ENCODE results near the gene RPL22L1. TPM values are rescaled to one million over a fixed set of nuclear protein-coding genes. Genes with fewer than 3 reads are reported as not detected.
"Not testable (repeated sequence)": the region's sequence is repeated elsewhere in the genome, so short reads cannot be mapped to it uniquely, and the experiment has no call there.

RPL22L1 gene
- polyA plus RNA-seq, 4 donors = 53.9 to 183 (median 86.5) TPM

DNA sequence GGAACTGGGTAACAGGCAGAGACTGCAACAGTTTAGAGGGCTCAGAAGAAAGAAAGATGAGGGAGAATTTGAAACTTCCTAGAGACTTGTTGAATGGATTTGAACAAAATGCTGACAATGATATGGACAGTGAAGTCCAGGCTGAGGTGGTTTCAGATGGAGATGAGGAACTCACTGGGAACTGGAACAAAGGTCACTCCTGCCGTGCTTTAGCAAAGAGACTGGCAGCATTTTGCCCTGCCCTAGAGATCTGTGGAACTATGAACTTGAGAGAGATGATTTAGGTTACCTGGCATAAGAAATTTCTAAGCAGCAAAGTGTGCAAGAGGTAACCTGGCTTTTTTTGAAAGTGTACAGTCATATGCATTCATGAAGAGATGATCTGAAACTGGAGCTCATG is 26.8 kb upstream of the RPL22L1 start:
- Histone ChIP-seq H3K4me1 (ENCODE audit: control insufficient read depth in 3 of 3, insufficient read depth in 2 of 3, low read depth in 1 of 3, low read length in 2 of 3) (no peaks in the 10 kb centered on the region), H3K4me3 (ENCODE audit: low read depth in 1 of 3, low read length in 3 of 3) (no peak overlapping the region), H3K36me3 (ENCODE audit: control insufficient read depth in 3 of 3, insufficient read depth in 2 of 3, low read depth in 1 of 3, low read length in 3 of 3) (peaks cover 0 to 5% (median 0%) of the 10 kb centered on the region in 3 donors), H3K9me3 (ENCODE audit: control insufficient read depth in 2 of 2, insufficient read depth in 1 of 2, low read depth in 1 of 2, low read length in 1 of 2) (peaks cover 0 to 14% of the 10 kb centered on the region in 2 donors), H3K27me3 (ENCODE audit: control insufficient read depth in 3 of 3, insufficient read depth in 3 of 3, low read length in 3 of 3) (no peaks in the 10 kb centered on the region), H3K27ac (ENCODE audit: low read depth in 1 of 3, low read length in 2 of 3) (no peak overlapping the region)
- FAIRE-seq = no peak
- peak in 1 of 2 donors; percentile 66 for DNase-seq
- 19 to 66% (median 50%) methylated on average over 1 of the region's 1 CpG for WGBS, 3 donors

DNA sequence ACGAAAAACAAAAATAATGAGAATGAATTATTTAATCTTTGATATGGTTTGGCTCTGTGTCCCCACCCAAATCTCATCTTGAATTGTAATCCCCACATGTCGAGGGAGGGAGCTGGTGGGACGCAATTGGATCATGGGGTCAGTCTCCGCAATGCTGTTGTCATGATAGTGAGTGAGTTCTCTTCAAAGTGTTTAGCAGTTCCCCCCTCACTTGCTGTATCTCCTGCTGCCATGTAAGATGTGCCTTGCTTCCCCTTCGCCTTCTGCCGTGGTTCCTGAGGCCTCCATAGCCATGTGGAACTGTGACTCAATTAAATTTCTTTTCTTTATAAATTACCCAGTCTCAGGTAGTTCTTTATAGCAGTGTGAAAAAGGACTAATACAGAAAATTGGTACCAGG is 26.3 kb upstream of the RPL22L1 start:
- 89 to 99% (median 96%) methylated on average over 6 of the region's 6 CpGs for WGBS, 3 donors
- H3K27me3 ChIP-seq (ENCODE audit: control insufficient read depth in 3 of 3, insufficient read depth in 3 of 3, low read length in 3 of 3); H3K4me1 ChIP-seq (ENCODE audit: control insufficient read depth in 3 of 3, insufficient read depth in 2 of 3, low read depth in 1 of 3, low read length in 2 of 3); FAIRE-seq; H3K4me3 ChIP-seq (ENCODE audit: low read depth in 1 of 3, low read length in 3 of 3); H3K27ac ChIP-seq (ENCODE audit: low read depth in 1 of 3, low read length in 2 of 3); H3K36me3 ChIP-seq (ENCODE audit: control insufficient read depth in 3 of 3, insufficient read depth in 2 of 3, low read depth in 1 of 3, low read length in 3 of 3); DNase-seq: not testable (repeated sequence)
- H3K9me3 ChIP-seq (ENCODE audit: control insufficient read depth in 2 of 2, insufficient read depth in 1 of 2, low read depth in 1 of 2, low read length in 1 of 2) = peaks cover 0 to 14% of the 10 kb centered on the region in 2 donors

DNA sequence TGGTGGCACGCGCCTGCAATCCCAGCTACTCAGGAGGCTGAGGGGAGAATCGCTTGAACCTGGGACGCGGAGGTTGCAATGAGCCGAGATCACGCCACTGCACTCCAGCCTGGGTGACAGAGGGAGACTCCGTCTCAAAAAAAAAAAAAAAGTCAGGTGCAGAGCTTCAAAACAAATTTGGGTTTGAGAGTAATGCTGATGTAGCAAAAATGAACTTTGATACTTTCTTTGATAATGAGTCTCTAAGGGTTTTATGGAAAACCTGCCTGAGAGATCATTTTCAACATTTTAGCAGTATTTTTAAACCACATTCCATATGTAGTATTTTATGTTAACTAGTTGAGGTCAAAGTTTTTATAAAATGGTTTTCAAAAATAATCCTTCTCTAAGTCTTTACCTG is 23.9 kb upstream of the RPL22L1 start:
- no peak for FAIRE-seq
- DNase-seq = no peak
- no peak overlapping the region for H3K27ac ChIP-seq (ENCODE audit: low read depth in 1 of 3, low read length in 2 of 3)
- H3K4me3 ChIP-seq (ENCODE audit: low read depth in 1 of 3, low read length in 3 of 3) = no peak overlapping the region
- H3K9me3 ChIP-seq (ENCODE audit: control insufficient read depth in 2 of 2, insufficient read depth in 1 of 2, low read depth in 1 of 2, low read length in 1 of 2) = peaks cover 0 to 14% of the 10 kb centered on the region in 2 donors
- H3K27me3 ChIP-seq (ENCODE audit: control insufficient read depth in 3 of 3, insufficient read depth in 3 of 3, low read length in 3 of 3) = no peaks in the 10 kb centered on the region
- 96 to 98% (median 98%) methylated on average over 8 of the region's 8 CpGs for WGBS, 3 donors
- peaks cover 0 to 5% (median 0%) of the 10 kb centered on the region in 3 donors for H3K36me3 ChIP-seq (ENCODE audit: control insufficient read depth in 3 of 3, insufficient read depth in 2 of 3, low read depth in 1 of 3, low read length in 3 of 3)
- H3K4me1 ChIP-seq (ENCODE audit: control insufficient read depth in 3 of 3, insufficient read depth in 2 of 3, low read depth in 1 of 3, low read length in 2 of 3) = no peaks in the 10 kb centered on the region

DNA sequence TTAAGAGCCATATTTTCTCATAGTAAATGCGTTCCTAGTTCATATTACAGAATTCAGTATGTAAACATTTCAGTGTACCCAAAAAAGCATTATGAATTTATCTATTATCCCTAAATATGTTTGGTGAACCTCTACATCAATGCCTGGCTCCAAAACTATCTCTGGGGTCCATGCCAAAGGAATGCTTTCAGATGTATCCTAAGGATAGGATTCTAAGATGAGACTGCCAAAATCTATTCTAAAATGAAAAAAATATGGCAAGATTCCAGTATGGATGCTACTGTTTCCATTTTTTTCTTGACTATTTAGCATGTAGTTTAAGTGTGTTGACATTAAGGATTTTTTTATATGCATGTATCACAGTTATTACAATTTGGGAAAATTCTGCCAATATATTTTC is 19.6 kb upstream of the RPL22L1 start:
- Histone ChIP-seq H3K9me3 (ENCODE audit: control insufficient read depth in 2 of 2, insufficient read depth in 1 of 2, low read depth in 1 of 2, low read length in 1 of 2) (no peaks in the 10 kb centered on the region), H3K27ac (ENCODE audit: low read depth in 1 of 3, low read length in 2 of 3) (no peak overlapping the region), H3K36me3 (ENCODE audit: control insufficient read depth in 3 of 3, insufficient read depth in 2 of 3, low read depth in 1 of 3, low read length in 3 of 3) (peaks cover 0 to 3% (median 0%) of the 10 kb centered on the region in 3 donors), H3K27me3 (ENCODE audit: control insufficient read depth in 3 of 3, insufficient read depth in 3 of 3, low read length in 3 of 3) (no peaks in the 10 kb centered on the region), H3K4me1 (ENCODE audit: control insufficient read depth in 3 of 3, insufficient read depth in 2 of 3, low read depth in 1 of 3, low read length in 2 of 3) (no peaks in the 10 kb centered on the region), H3K4me3 (ENCODE audit: low read depth in 1 of 3, low read length in 3 of 3) (no peak overlapping the region)
- DNase-seq (no peak), FAIRE-seq (no peak)
- 71 to 91% (median 79%) methylated on average over 1 of the region's 1 CpG for WGBS, 3 donors

DNA sequence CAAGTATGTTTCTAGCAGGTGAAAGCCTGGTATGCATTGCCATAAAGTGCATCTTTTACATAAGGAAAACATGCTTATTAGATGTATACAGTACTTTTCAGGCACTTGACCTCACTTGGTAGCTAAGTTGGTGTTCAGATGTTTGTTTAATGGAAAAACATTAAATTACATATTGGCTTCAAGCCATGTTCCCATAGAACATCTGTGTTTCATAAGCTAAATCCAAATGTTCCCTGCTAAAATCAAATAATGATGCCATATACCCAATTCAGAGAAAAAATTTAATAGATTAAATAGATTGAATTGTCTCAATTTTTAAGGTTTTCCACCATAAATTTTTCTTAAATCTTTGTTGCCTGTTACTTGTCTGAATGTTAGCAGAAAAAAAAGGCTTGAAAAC is 19.1 kb upstream of the RPL22L1 start:
- DNase-seq (no peak), FAIRE-seq (no peak)
- no peak overlapping the region for H3K27ac ChIP-seq (ENCODE audit: low read depth in 1 of 3, low read length in 2 of 3)
- no peaks in the 10 kb centered on the region for H3K4me1 ChIP-seq (ENCODE audit: control insufficient read depth in 3 of 3, insufficient read depth in 2 of 3, low read depth in 1 of 3, low read length in 2 of 3)
- peaks cover 0 to 3% (median 0%) of the 10 kb centered on the region in 3 donors for H3K36me3 ChIP-seq (ENCODE audit: control insufficient read depth in 3 of 3, insufficient read depth in 2 of 3, low read depth in 1 of 3, low read length in 3 of 3)
- H3K9me3 ChIP-seq (ENCODE audit: control insufficient read depth in 2 of 2, insufficient read depth in 1 of 2, low read depth in 1 of 2, low read length in 1 of 2) = no peaks in the 10 kb centered on the region
- no peaks in the 10 kb centered on the region for H3K27me3 ChIP-seq (ENCODE audit: control insufficient read depth in 3 of 3, insufficient read depth in 3 of 3, low read length in 3 of 3)
- H3K4me3 ChIP-seq (ENCODE audit: low read depth in 1 of 3, low read length in 3 of 3) = no peak overlapping the region

DNA sequence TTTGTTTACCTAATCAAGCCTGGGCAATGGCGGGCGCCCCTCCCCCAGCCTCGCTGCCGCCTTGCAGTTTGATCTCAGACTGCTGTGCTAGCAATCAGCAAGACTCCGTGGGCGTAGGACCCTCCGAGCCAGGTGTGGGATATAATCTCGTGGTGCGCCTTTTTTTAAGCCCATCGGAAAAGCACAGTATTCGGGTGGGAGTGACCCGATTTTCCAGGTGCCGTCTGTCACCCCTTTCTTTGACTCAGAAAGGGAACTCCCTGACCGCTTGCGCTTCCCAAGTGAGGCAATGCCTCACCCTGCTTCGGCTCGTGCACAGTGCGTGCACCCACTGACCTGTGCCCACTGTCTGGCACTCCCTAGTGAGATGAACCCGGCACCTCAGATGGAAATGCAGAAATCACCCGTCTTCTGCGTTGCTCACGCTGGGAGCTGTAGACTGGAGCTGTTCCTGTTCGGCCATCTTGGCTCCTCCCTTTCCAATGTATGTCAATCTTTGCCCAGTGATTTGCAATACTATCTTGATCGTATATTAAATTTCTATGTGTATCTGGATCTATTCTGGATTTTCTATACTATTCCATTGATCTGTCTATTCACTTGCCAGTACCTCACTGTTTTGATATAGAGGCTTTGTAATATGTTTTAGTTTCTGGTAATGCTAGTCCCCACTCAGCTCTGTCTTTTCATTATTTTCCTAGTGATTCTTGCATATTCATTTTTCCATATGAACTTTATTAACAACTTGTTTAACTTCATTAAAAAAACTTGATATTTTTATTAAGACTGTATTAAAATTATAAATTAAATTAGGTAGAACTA is 14.3 kb upstream of the RPL22L1 start:
- FAIRE-seq; H3K36me3 ChIP-seq (ENCODE audit: control insufficient read depth in 3 of 3, insufficient read depth in 2 of 3, low read depth in 1 of 3, low read length in 3 of 3); H3K27ac ChIP-seq (ENCODE audit: low read depth in 1 of 3, low read length in 2 of 3); H3K4me1 ChIP-seq (ENCODE audit: control insufficient read depth in 3 of 3, insufficient read depth in 2 of 3, low read depth in 1 of 3, low read length in 2 of 3); DNase-seq; H3K9me3 ChIP-seq (ENCODE audit: control insufficient read depth in 2 of 2, insufficient read depth in 1 of 2, low read depth in 1 of 2, low read length in 1 of 2); H3K27me3 ChIP-seq (ENCODE audit: control insufficient read depth in 3 of 3, insufficient read depth in 3 of 3, low read length in 3 of 3); H3K4me3 ChIP-seq (ENCODE audit: low read depth in 1 of 3, low read length in 3 of 3): not testable (repeated sequence)
- 81 to 91% (median 88%) methylated on average over 20 of the region's 24 CpGs for WGBS, 3 donors

DNA sequence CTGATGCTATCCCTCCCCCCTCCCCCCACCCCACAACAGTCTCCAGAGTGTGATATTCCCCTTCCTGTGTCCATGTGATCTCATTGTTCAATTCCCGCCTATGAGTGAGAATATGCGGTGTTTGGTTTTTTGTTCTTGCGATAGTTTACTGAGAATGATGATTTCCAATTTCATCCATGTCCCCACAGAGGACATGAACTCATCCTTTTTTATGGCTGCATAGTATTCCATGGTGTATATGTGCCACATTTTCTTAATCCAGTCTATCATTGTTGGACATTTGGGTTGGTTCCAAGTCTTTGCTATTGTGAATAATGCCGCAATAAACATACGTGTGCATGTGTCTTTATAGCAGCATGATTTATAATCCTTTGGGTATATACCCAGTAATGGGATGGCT is 8.7 kb upstream of the RPL22L1 start:
- H3K4me3 ChIP-seq (ENCODE audit: low read depth in 1 of 3, low read length in 3 of 3); H3K4me1 ChIP-seq (ENCODE audit: control insufficient read depth in 3 of 3, insufficient read depth in 2 of 3, low read depth in 1 of 3, low read length in 2 of 3); H3K36me3 ChIP-seq (ENCODE audit: control insufficient read depth in 3 of 3, insufficient read depth in 2 of 3, low read depth in 1 of 3, low read length in 3 of 3); H3K27me3 ChIP-seq (ENCODE audit: control insufficient read depth in 3 of 3, insufficient read depth in 3 of 3, low read length in 3 of 3); DNase-seq; FAIRE-seq; H3K27ac ChIP-seq (ENCODE audit: low read depth in 1 of 3, low read length in 2 of 3); H3K9me3 ChIP-seq (ENCODE audit: control insufficient read depth in 2 of 2, insufficient read depth in 1 of 2, low read depth in 1 of 2, low read length in 1 of 2): not testable (repeated sequence)
- 86 to 100% (median 96%) methylated on average over 1 to 2 of the region's 5 CpGs for WGBS, 3 donors

DNA sequence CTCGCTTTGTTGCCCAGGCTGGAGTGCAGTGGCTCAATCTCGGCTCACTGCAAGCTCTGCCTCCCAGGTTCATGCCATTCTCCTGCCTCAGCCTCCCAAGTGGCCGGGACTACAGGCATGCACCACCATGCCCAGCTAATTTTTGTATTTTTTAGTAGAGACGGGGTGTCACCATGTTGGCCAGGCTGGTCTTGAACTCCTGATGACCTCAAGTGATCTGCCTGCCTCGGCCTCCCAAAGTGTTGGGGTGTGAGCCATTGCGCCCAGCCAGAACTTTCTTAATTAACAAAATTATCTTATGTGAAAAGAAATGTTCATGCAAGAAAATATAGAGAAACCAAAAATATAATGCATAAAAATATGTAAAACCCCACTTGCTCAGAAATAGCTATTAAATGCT is 7.3 kb upstream of the RPL22L1 start:
- not testable (repeated sequence) for H3K27ac ChIP-seq (ENCODE audit: low read depth in 1 of 3, low read length in 2 of 3); FAIRE-seq; H3K36me3 ChIP-seq (ENCODE audit: control insufficient read depth in 3 of 3, insufficient read depth in 2 of 3, low read depth in 1 of 3, low read length in 3 of 3); H3K4me1 ChIP-seq (ENCODE audit: control insufficient read depth in 3 of 3, insufficient read depth in 2 of 3, low read depth in 1 of 3, low read length in 2 of 3); H3K4me3 ChIP-seq (ENCODE audit: low read depth in 1 of 3, low read length in 3 of 3); H3K27me3 ChIP-seq (ENCODE audit: control insufficient read depth in 3 of 3, insufficient read depth in 3 of 3, low read length in 3 of 3); DNase-seq; H3K9me3 ChIP-seq (ENCODE audit: control insufficient read depth in 2 of 2, insufficient read depth in 1 of 2, low read depth in 1 of 2, low read length in 1 of 2)
- WGBS, 3 donors = 91 to 96% (median 91%) methylated on average over 6 of the region's 6 CpGs

DNA sequence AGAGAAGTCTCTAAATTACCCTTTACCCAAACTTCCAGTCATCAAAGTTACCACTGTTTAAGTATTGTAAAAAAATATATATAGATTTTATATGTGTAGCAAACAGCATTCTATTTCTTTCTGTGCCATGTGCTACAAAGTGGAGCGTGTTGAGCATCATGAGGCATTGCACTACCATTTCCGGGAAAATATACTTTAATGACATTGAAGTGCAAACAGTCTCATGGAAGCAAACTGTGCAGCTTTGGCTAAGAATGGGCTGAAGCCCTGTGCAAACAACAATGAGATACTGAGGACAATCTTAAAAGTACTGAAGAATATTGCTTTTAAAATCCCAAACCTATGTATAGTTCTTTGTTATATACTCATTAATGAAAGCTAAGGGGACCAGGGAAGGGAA is 6.5 kb upstream of the RPL22L1 start:
- Histone ChIP-seq H3K27ac (ENCODE audit: low read depth in 1 of 3, low read length in 2 of 3) (no peak overlapping the region), H3K36me3 (ENCODE audit: control insufficient read depth in 3 of 3, insufficient read depth in 2 of 3, low read depth in 1 of 3, low read length in 3 of 3) (no peaks in the 10 kb centered on the region), H3K9me3 (ENCODE audit: control insufficient read depth in 2 of 2, insufficient read depth in 1 of 2, low read depth in 1 of 2, low read length in 1 of 2) (no peaks in the 10 kb centered on the region), H3K4me1 (ENCODE audit: control insufficient read depth in 3 of 3, insufficient read depth in 2 of 3, low read depth in 1 of 3, low read length in 2 of 3) (no peaks in the 10 kb centered on the region), H3K27me3 (ENCODE audit: control insufficient read depth in 3 of 3, insufficient read depth in 3 of 3, low read length in 3 of 3) (no peaks in the 10 kb centered on the region), H3K4me3 (ENCODE audit: low read depth in 1 of 3, low read length in 3 of 3) (no peak overlapping the region)
- 85 to 95% (median 89%) methylated on average over 2 of the region's 2 CpGs for WGBS, 3 donors
- FAIRE-seq (no peak), DNase-seq (no peak)

Measured in small intestine (tissue), 7 donors.